ENCODE data around the gene TAF10. TPM values are rescaled to one million over a fixed set of nuclear protein-coding genes. Genes with fewer than 3 reads are reported as not detected.

TAF10 gene
- total RNA-seq, 1 experiment from 2014 or later, result 142 TPM

DNA sequence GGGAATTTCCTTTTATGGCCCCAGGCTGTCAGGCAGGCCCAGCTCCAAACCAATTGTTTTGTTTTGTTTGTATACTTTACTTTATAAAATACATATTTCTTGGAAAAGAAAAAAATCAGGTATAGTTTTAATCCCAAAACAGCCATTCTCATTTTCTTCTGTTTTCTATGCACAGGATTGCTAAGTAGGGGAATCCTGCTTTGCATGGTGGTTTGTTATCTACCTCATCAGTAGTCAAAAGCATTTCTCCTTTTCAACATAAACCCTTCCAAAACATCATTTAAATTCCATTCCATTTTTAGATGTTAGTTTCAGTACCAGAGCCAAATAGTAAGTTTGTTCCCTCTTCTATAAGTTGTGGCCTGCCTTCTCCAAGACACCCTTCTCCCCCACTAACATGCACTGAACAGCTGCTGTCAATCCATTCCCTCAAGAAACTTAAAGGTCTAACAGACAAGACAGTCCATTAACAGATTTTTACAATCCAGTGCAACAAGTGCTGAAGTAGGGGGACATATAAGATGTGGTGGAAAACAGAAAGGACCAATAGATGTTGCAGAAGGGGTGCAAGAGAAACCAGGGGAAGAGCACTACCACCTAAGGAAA, 4.7 kb downstream of the TAF10 start:
- Histone ChIP-seq H3K36me3 (ENCODE audit: control insufficient read depth, insufficient read depth, low read length) (peaks cover 5% of the 10 kb centered on the region; the same call in 1 of the 2 replicates), H3K4me1 (peaks cover 38% of the 10 kb centered on the region), H3K27me3 (replicated peaks; ENCODE audit: control insufficient read depth, insufficient read depth, low read length) (no peaks in the 10 kb centered on the region), H3K9me3 (no peaks in the 10 kb centered on the region), H3K4me3 (ENCODE audit: low read depth, low read length) (no peak overlapping the region)
- DNase-seq, result no peak
- Mint-ChIP-seq H3K27me3 (ENCODE audit: insufficient read depth, unreplicated experiment) (no peaks in the 10 kb centered on the region), H3K4me1 (ENCODE audit: low read depth, unreplicated experiment) (peaks cover 17% of the 10 kb centered on the region), H3K36me3 (ENCODE audit: insufficient read depth, unreplicated experiment) (no peaks in the 10 kb centered on the region), H3K9me3 (ENCODE audit: unreplicated experiment) (no peaks in the 10 kb centered on the region), H3K4me3 (ENCODE audit: unreplicated experiment) (no peak overlapping the region), H3K27ac (ENCODE audit: unreplicated experiment) (peak overlapping the region; percentile 16)
- TF ChIP-seq, protein P1, sequence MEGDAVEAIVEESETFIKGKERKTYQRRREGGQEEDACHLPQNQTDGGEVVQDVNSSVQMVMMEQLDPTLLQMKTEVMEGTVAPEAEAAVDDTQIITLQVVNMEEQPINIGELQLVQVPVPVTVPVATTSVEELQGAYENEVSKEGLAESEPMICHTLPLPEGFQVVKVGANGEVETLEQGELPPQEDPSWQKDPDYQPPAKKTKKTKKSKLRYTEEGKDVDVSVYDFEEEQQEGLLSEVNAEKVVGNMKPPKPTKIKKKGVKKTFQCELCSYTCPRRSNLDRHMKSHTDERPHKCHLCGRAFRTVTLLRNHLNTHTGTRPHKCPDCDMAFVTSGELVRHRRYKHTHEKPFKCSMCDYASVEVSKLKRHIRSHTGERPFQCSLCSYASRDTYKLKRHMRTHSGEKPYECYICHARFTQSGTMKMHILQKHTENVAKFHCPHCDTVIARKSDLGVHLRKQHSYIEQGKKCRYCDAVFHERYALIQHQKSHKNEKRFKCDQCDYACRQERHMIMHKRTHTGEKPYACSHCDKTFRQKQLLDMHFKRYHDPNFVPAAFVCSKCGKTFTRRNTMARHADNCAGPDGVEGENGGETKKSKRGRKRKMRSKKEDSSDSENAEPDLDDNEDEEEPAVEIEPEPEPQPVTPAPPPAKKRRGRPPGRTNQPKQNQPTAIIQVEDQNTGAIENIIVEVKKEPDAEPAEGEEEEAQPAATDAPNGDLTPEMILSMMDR (IDR thresholded peaks at IDR 0.05; ENCODE audit: insufficient read depth in 1 of 2, low read depth in 1 of 2, low read length in 1 of 2, severe bottlenecking in 1 of 2, unreplicated experiment in 1 of 2), result no peak
- ChIA-PET CTCF (interaction anchor here (0.8 to 1.5 kb wide), 6 partner anchors 12 to 244 kb away, joined by 3 to 9 read pairs (median 5); partner anchors contain the start of genes MRPL17 and TPP1), POLR2A (interaction anchor here (0.9 to 1.4 kb wide), 3 partner anchors 12 to 126 kb away, joined by 4 to 11 read pairs (median 5); partner anchors contain the start of genes ARFIP2, MRPL17, TIMM10B and TPP1)
- intact Hi-C loops (cut with micrococcal nuclease; ENCODE audit: unreplicated experiment), result no loop called here
- no TSS peak for BruUV-seq (replicated peaks)

DNA sequence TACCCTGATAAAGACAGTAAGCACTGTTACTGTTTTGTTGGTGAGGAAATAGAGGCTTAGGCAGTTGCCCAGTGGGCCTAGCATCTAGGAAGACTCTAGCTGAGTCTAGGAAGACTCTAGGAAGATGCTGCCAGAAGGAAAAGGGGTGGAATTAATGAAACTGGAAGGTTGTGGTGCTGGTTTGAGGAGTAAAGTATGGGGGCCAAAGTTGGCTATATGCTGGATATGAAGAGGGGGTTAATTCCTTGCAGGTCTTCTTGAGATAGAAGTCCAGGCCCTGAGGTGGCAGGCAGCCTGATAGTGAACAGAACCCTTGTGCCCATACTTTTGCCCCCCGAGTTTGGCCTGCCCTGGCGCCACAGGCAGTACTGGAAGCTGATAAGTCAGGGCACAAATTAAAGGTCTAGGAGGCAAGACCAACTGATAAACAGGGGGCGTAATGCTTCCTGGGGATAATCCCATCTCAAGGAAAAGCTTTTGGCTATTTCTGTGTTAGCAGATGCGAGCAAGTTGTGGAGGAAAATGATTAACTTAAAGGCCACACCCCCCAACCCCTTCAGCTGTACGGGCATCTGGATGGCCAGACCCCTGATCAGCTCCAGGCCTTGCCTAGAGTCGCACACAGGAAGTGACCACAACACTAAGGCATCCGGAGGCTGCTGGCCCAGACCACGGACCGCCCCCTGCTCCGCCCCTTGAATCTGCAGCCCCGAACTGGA, 5.4 kb downstream of the TAF10 start:
- Mint-ChIP-seq H3K36me3 (ENCODE audit: insufficient read depth, unreplicated experiment) (no peaks in the 10 kb centered on the region), H3K27me3 (ENCODE audit: insufficient read depth, unreplicated experiment) (no peaks in the 10 kb centered on the region), H3K4me3 (ENCODE audit: unreplicated experiment) (peak overlapping the region; percentile 49), H3K27ac (ENCODE audit: unreplicated experiment) (peak overlapping the region; percentile 93), H3K9me3 (ENCODE audit: unreplicated experiment) (no peaks in the 10 kb centered on the region), H3K4me1 (ENCODE audit: low read depth, unreplicated experiment) (peaks cover 17% of the 10 kb centered on the region)
- no peaks in the 10 kb centered on the region for H3K9me3 ChIP-seq
- H3K27me3 ChIP-seq (replicated peaks; ENCODE audit: control insufficient read depth, insufficient read depth, low read length), result no peaks in the 10 kb centered on the region
- DNase-seq, result peak; percentile 93 to 96
- ChIA-PET POLR2A (interaction anchor here (0.6 to 1.4 kb wide), 4 partner anchors 12 to 125 kb away, joined by 4 to 11 read pairs (median 4); partner anchors contain the start of genes ARFIP2, MRPL17, TIMM10B and TPP1), CTCF (interaction anchor here (0.5 to 1.5 kb wide), 7 partner anchors 13 to 244 kb away, joined by 3 to 9 read pairs (median 5); partner anchors contain the start of genes MRPL17 and TPP1)
- BruUV-seq (replicated peaks), result no TSS peak
- intact Hi-C loops (cut with micrococcal nuclease; ENCODE audit: unreplicated experiment), result no loop called here
- H3K36me3 ChIP-seq (ENCODE audit: control insufficient read depth, insufficient read depth, low read length), result peaks cover 5% of the 10 kb centered on the region; the same call in 1 of the 2 replicates
- H3K4me1 ChIP-seq, result peaks cover 43% of the 10 kb centered on the region
- H3K4me3 ChIP-seq (ENCODE audit: low read depth, low read length), result no peak overlapping the region
- TF ChIP-seq, protein P1 (IDR thresholded peaks at IDR 0.05; ENCODE audit: insufficient read depth in 1 of 2, low read depth in 1 of 2, low read length in 1 of 2, severe bottlenecking in 1 of 2, unreplicated experiment in 1 of 2), result no peak

DNA sequence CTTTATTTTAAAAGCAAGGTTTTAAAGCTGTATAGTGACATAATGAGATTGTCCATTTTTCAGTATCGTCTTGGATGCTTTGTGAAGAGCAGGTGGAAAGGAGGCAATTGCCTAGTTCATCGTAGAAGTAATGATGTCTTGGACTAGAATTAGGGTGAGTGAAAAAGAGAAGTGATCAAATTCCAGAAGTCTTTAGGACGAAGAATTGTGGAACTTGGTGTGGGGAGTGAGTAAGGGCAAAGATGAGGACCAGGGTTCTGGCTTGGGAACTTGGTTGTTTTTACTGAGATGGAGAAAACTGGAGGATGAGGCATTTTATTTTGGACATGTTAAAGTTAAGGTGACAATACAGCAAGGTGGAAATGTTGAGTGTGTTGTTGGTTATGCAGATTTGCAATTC, 7.2 kb downstream of the TAF10 start:
- TF ChIP-seq, protein P1 (IDR thresholded peaks at IDR 0.05; ENCODE audit: insufficient read depth in 1 of 2, low read depth in 1 of 2, low read length in 1 of 2, severe bottlenecking in 1 of 2, unreplicated experiment in 1 of 2), result no peak
- CTCF ChIA-PET, result interaction anchor here (0.9 to 1.3 kb wide), 5 partner anchors 14 to 226 kb away, joined by 3 to 7 read pairs (median 4); partner anchors contain the start of genes MRPL17 and TPP1

More for the DNA sequence above, 7.2 kb downstream of the TAF10 start:
- Mint-ChIP-seq H3K4me3 (ENCODE audit: unreplicated experiment) (no peak overlapping the region), H3K9me3 (ENCODE audit: unreplicated experiment) (no peaks in the 10 kb centered on the region), H3K4me1 (ENCODE audit: low read depth, unreplicated experiment) (peaks cover 17% of the 10 kb centered on the region), H3K27me3 (ENCODE audit: insufficient read depth, unreplicated experiment) (no peaks in the 10 kb centered on the region), H3K27ac (ENCODE audit: unreplicated experiment) (no peak overlapping the region), H3K36me3 (ENCODE audit: insufficient read depth, unreplicated experiment) (no peaks in the 10 kb centered on the region)
- POLR2A ChIA-PET, result interaction anchor here (0.8 to 2.2 kb wide), 3 partner anchors 78 to 215 kb away, joined by 5 to 10 read pairs (median 8); partner anchors contain the start of genes ARFIP2, MRPL17, SMPD1 and TIMM10B
- DNase-seq, result no peak
- intact Hi-C loops (cut with micrococcal nuclease; ENCODE audit: unreplicated experiment), result loop anchor here (1.0 to 2.0 kb wide), 4 partner anchors 64 to 130 kb away; partner anchors contain the start of gene MRPL17
- peaks cover 34% of the 10 kb centered on the region for H3K4me1 ChIP-seq
- H3K4me3 ChIP-seq (ENCODE audit: low read depth, low read length), result peak overlapping the region; percentile 60
- no peaks in the 10 kb centered on the region for H3K9me3 ChIP-seq
- BruUV-seq (replicated peaks), result no TSS peak
- H3K36me3 ChIP-seq (ENCODE audit: control insufficient read depth, insufficient read depth, low read length), result peaks cover 5% of the 10 kb centered on the region
- no peaks in the 10 kb centered on the region for H3K27me3 ChIP-seq (replicated peaks; ENCODE audit: control insufficient read depth, insufficient read depth, low read length)

Data from Caco-2 (cell line).